ENCODE results near the gene SLBP. TPM values are rescaled to one million over a fixed set of nuclear protein-coding genes. Genes with fewer than 3 reads are reported as not detected.
A peak's percentile ranks its signal among the peaks of the same experiment; 100 is the strongest.

The SLBP gene
- polyA plus RNA-seq, 1 donor, result 42.9 TPM

- Histone ChIP-seq H3K9me3 (ENCODE audit: control insufficient read depth, low read depth, low read length) (no peaks in the 10 kb centered on the region), H3K4me3 (ENCODE audit: low read length) (no peak overlapping the region), H3K4me1 (ENCODE audit: control insufficient read depth, insufficient read depth, low read length) (peaks cover 8% of the 10 kb centered on the region), H3K36me3 (ENCODE audit: control insufficient read depth, insufficient read depth, low read length) (peaks cover 39% of the 10 kb centered on the region), H3K27ac (ENCODE audit: low read length) (no peak overlapping the region), H3K27me3 (ENCODE audit: control insufficient read depth, insufficient read depth, low read length) (no peaks in the 10 kb centered on the region)
- no peak for DNase-seq
- 100% methylated on average over 1 of the region's 18 CpGs for WGBS (ENCODE audit: insufficient coverage, low lambda C conversion rate)
These were observed 15.3 kb upstream of the SLBP start for GRCh38 chr4:1727117-1728031.

GRCh38 chr4:1726146-1726934 lies 14.2 kb upstream of the SLBP start:
- WGBS (ENCODE audit: insufficient coverage, low lambda C conversion rate), result no CpG with 5 or more reads among the region's 17 CpGs
- Histone ChIP-seq H3K4me1 (ENCODE audit: control insufficient read depth, insufficient read depth, low read length) (peaks cover 14% of the 10 kb centered on the region), H3K27me3 (ENCODE audit: control insufficient read depth, insufficient read depth, low read length) (no peaks in the 10 kb centered on the region), H3K4me3 (ENCODE audit: low read length) (no peak overlapping the region), H3K27ac (ENCODE audit: low read length) (no peak overlapping the region), H3K36me3 (ENCODE audit: control insufficient read depth, insufficient read depth, low read length) (peaks cover 34% of the 10 kb centered on the region), H3K9me3 (ENCODE audit: control insufficient read depth, low read depth, low read length) (no peaks in the 10 kb centered on the region)
- peak; percentile 76 to 85 for DNase-seq

- no CpG with 5 or more reads among the region's 10 CpGs for WGBS (ENCODE audit: insufficient coverage, low lambda C conversion rate)
- H3K27me3 ChIP-seq (ENCODE audit: control insufficient read depth, insufficient read depth, low read length), result no peaks in the 10 kb centered on the region
- H3K4me1 ChIP-seq (ENCODE audit: control insufficient read depth, insufficient read depth, low read length), result peaks cover 14% of the 10 kb centered on the region
- no peak for DNase-seq
- H3K27ac ChIP-seq (ENCODE audit: low read length), result no peak overlapping the region
- no peak overlapping the region for H3K4me3 ChIP-seq (ENCODE audit: low read length)
- peaks cover 26% of the 10 kb centered on the region for H3K36me3 ChIP-seq (ENCODE audit: control insufficient read depth, insufficient read depth, low read length)
- no peaks in the 10 kb centered on the region for H3K9me3 ChIP-seq (ENCODE audit: control insufficient read depth, low read depth, low read length)
These were observed 13.4 kb upstream of the SLBP start for GRCh38 chr4:1725521-1725920.

- no CpG with 5 or more reads among the region's 12 CpGs for WGBS (ENCODE audit: insufficient coverage, low lambda C conversion rate)
These were observed 11.1 kb upstream of the SLBP start for GRCh38 chr4:1723131-1723801.

DNA sequence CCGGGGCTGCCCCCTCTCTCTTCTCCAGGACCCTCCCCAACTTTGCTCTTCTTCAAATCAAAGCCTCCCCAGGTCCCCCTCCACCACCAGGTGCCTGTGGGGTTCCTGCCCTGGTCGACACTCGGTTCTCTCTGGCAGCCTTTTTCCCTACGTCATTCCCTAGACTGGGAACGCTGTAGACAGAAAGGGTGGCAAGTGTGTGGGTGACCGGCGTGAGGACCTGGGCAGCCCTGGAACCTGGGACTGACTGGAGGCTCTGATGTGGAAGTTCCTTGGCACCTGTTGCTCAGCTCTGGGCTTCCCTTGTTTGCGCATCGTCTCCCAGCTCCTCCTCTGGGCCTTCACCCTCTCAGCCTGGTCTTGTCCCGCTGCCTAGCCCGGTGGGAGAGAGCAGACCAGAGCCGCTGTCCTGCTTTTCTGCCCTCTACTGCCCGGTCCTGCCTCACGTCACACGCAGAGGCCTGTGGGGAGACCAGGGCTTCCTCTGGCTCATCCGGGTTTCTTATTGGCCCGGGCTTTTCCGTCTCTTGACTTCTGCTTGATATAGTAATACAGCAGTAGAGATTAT lies 10.5 kb upstream of the SLBP start:
- no peaks in the 10 kb centered on the region for H3K9me3 ChIP-seq (ENCODE audit: control insufficient read depth, low read depth, low read length)
- peak overlapping the region; percentile 54 for H3K4me3 ChIP-seq (ENCODE audit: low read length)
- no peak overlapping the region for H3K27ac ChIP-seq (ENCODE audit: low read length)
- peaks cover 23% of the 10 kb centered on the region for H3K4me1 ChIP-seq (ENCODE audit: control insufficient read depth, insufficient read depth, low read length)
- H3K36me3 ChIP-seq (ENCODE audit: control insufficient read depth, insufficient read depth, low read length), result peaks cover 25% of the 10 kb centered on the region
- DNase-seq, result no peak
- no CpG with 5 or more reads among the region's 18 CpGs for WGBS (ENCODE audit: insufficient coverage, low lambda C conversion rate)
- no peaks in the 10 kb centered on the region for H3K27me3 ChIP-seq (ENCODE audit: control insufficient read depth, insufficient read depth, low read length)

More at GRCh38 chr4:1723131-1723801, 11.1 kb upstream of the SLBP start:
- H3K36me3 ChIP-seq (ENCODE audit: control insufficient read depth, insufficient read depth, low read length), result peaks cover 23% of the 10 kb centered on the region
- no peak overlapping the region for H3K4me3 ChIP-seq (ENCODE audit: low read length)
- DNase-seq, result no peak
- H3K9me3 ChIP-seq (ENCODE audit: control insufficient read depth, low read depth, low read length), result no peaks in the 10 kb centered on the region
- no peaks in the 10 kb centered on the region for H3K27me3 ChIP-seq (ENCODE audit: control insufficient read depth, insufficient read depth, low read length)
- H3K4me1 ChIP-seq (ENCODE audit: control insufficient read depth, insufficient read depth, low read length), result peaks cover 23% of the 10 kb centered on the region
- H3K27ac ChIP-seq (ENCODE audit: low read length), result no peak overlapping the region

GRCh38 chr4:1721666-1722550 lies 9.8 kb upstream of the SLBP start:
- Histone ChIP-seq H3K4me3 (ENCODE audit: low read length) (peak overlapping the region; percentile 54), H3K9me3 (ENCODE audit: control insufficient read depth, low read depth, low read length) (no peaks in the 10 kb centered on the region), H3K27ac (ENCODE audit: low read length) (no peak overlapping the region), H3K27me3 (ENCODE audit: control insufficient read depth, insufficient read depth, low read length) (no peaks in the 10 kb centered on the region), H3K36me3 (ENCODE audit: control insufficient read depth, insufficient read depth, low read length) (peaks cover 30% of the 10 kb centered on the region), H3K4me1 (ENCODE audit: control insufficient read depth, insufficient read depth, low read length) (peaks cover 23% of the 10 kb centered on the region)
- DNase-seq, result peak in 1 of 2 donors; percentile 18
- WGBS (ENCODE audit: insufficient coverage, low lambda C conversion rate), result no CpG with 5 or more reads among the region's 61 CpGs

GRCh38 chr4:1721003-1721665 lies 9.0 kb upstream of the SLBP start, which contains the start of the genes TACC3 and TMEM129:
Gene TACC3, plus strand, starts transcription at chr4:1721521. Its CDS starts 1,901 bp downstream, at chr4:1723422.
Gene TMEM129, minus strand, starts transcription at chr4:1721323. Its CDS starts 486 bp downstream, at chr4:1720837.
- Histone ChIP-seq H3K27me3 (ENCODE audit: control insufficient read depth, insufficient read depth, low read length) (no peaks in the 10 kb centered on the region), H3K36me3 (ENCODE audit: control insufficient read depth, insufficient read depth, low read length) (peaks cover 38% of the 10 kb centered on the region), H3K27ac (ENCODE audit: low read length) (peak within 1 kb of the TSS; percentile 78), H3K4me1 (ENCODE audit: control insufficient read depth, insufficient read depth, low read length) (peaks cover 23% of the 10 kb centered on the region), H3K4me3 (ENCODE audit: low read length) (peak within 1 kb of the TSS; percentile 75), H3K9me3 (ENCODE audit: control insufficient read depth, low read depth, low read length) (no peaks in the 10 kb centered on the region)
- no CpG with 5 or more reads among the region's 83 CpGs for WGBS (ENCODE audit: insufficient coverage, low lambda C conversion rate)
- DNase-seq, result peak; percentile 98 to 99

GRCh38 chr4:1720163-1720983 lies 8.3 kb upstream of the SLBP start:
- Histone ChIP-seq H3K27me3 (ENCODE audit: control insufficient read depth, insufficient read depth, low read length) (no peaks in the 10 kb centered on the region), H3K36me3 (ENCODE audit: control insufficient read depth, insufficient read depth, low read length) (peaks cover 35% of the 10 kb centered on the region), H3K4me1 (ENCODE audit: control insufficient read depth, insufficient read depth, low read length) (peaks cover 23% of the 10 kb centered on the region), H3K9me3 (ENCODE audit: control insufficient read depth, low read depth, low read length) (no peaks in the 10 kb centered on the region), H3K4me3 (ENCODE audit: low read length) (peak overlapping the region; percentile 75), H3K27ac (ENCODE audit: low read length) (peak overlapping the region; percentile 78)
- no CpG with 5 or more reads among the region's 79 CpGs for WGBS (ENCODE audit: insufficient coverage, low lambda C conversion rate)
- DNase-seq, result peak in 1 of 2 donors; percentile 74

Measured in large intestine (tissue), 3 donors.